Measurements from ENCODE around the gene MUC7.

DNA sequence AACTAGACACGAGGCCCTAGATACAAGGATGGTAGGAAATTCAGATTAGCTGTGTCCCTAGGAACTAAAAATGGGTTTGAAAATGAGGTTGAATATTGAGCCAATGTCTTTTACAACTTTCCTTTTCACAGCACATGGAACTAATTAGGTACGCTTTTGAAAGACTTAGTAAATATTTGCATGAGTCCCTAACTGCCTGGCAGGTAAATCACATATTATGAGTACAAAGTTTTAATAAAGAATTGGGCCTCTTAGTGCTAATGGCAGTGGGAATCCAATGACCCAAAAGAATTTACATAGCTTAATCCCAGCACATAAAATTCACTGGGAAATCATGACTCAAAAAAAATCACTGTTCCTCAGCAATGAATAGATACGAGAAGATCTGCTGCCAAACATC, 16.8 kb downstream of the MUC7 start:
- TF ChIP-seq, protein P1, sequence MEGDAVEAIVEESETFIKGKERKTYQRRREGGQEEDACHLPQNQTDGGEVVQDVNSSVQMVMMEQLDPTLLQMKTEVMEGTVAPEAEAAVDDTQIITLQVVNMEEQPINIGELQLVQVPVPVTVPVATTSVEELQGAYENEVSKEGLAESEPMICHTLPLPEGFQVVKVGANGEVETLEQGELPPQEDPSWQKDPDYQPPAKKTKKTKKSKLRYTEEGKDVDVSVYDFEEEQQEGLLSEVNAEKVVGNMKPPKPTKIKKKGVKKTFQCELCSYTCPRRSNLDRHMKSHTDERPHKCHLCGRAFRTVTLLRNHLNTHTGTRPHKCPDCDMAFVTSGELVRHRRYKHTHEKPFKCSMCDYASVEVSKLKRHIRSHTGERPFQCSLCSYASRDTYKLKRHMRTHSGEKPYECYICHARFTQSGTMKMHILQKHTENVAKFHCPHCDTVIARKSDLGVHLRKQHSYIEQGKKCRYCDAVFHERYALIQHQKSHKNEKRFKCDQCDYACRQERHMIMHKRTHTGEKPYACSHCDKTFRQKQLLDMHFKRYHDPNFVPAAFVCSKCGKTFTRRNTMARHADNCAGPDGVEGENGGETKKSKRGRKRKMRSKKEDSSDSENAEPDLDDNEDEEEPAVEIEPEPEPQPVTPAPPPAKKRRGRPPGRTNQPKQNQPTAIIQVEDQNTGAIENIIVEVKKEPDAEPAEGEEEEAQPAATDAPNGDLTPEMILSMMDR (optimal IDR thresholded peaks at IDR 0.05 in 1 of 3, IDR thresholded peaks at IDR 0.05 in 1 of 3, conservative IDR thresholded peaks at IDR 0.05 in 1 of 3; ENCODE audit: extremely low read depth in 1 of 3, insufficient read depth in 2 of 3, low read length in 3 of 3): no peak
- no peak for TF ChIP-seq EZH2 (IDR thresholded peaks at IDR 0.05; ENCODE audit: low read length)

Measured in keratinocyte (primary cell).